ENCODE data around the gene CROCC2. TPM values are rescaled to one million over a fixed set of nuclear protein-coding genes. Genes with fewer than 3 reads are reported as not detected.

Gene CROCC2
- total and polyA plus RNA-seq, 7 donors: 0.01 TPM; not detected in 6

GRCh38 chr2:240966906-240967680 is 61.0 kb downstream of the CROCC2 start:
- 85 to 91% (median 85%) methylated on average over 31 to 32 of the region's 32 CpGs for WGBS, 3 donors
- H3K27me3 ChIP-seq (ENCODE audit: insufficient read depth in 3 of 3, low read length in 2 of 3): peaks cover 0 to 5% (median 1%) of the 10 kb centered on the region in 3 donors
- no peak for TF ChIP-seq CTCF (IDR thresholded peaks at IDR 0.05)
- H3K27ac ChIP-seq: no peak overlapping the region
- ATAC-seq: no peak
- no peaks in the 10 kb centered on the region for H3K9me3 ChIP-seq
- no peak overlapping the region for H3K4me3 ChIP-seq
- intact Hi-C loops (cut with DNase I): no loop called here
- no peaks in the 10 kb centered on the region for H3K4me1 ChIP-seq
- peak; percentile 12 to 32 for DNase-seq
- no peaks in the 10 kb centered on the region for H3K36me3 ChIP-seq (ENCODE audit: insufficient read depth in 1 of 2, low read depth in 1 of 2)

- no peaks in the 10 kb centered on the region for H3K9me3 ChIP-seq
- H3K4me1 ChIP-seq: peaks cover 3% of the 10 kb centered on the region
- no peak overlapping the region for H3K4me3 ChIP-seq
- intact Hi-C loops (cut with DNase I): no loop called here
- WGBS, 3 donors: 93 to 95% (median 93%) methylated on average over 32 to 34 of the region's 34 CpGs
- ATAC-seq: no peak
- DNase-seq: peak; percentile 10 to 35
- H3K27ac ChIP-seq: no peak overlapping the region
- H3K27me3 ChIP-seq (ENCODE audit: insufficient read depth in 3 of 3, low read length in 2 of 3): peaks cover 0 to 6% (median 1%) of the 10 kb centered on the region in 3 donors
- no peak for TF ChIP-seq CTCF (IDR thresholded peaks at IDR 0.05)
- no peaks in the 10 kb centered on the region for H3K36me3 ChIP-seq (ENCODE audit: insufficient read depth in 1 of 2, low read depth in 1 of 2)
Observed at GRCh38 chr2:240967681-240968621, 61.8 kb downstream of the CROCC2 start.

DNA sequence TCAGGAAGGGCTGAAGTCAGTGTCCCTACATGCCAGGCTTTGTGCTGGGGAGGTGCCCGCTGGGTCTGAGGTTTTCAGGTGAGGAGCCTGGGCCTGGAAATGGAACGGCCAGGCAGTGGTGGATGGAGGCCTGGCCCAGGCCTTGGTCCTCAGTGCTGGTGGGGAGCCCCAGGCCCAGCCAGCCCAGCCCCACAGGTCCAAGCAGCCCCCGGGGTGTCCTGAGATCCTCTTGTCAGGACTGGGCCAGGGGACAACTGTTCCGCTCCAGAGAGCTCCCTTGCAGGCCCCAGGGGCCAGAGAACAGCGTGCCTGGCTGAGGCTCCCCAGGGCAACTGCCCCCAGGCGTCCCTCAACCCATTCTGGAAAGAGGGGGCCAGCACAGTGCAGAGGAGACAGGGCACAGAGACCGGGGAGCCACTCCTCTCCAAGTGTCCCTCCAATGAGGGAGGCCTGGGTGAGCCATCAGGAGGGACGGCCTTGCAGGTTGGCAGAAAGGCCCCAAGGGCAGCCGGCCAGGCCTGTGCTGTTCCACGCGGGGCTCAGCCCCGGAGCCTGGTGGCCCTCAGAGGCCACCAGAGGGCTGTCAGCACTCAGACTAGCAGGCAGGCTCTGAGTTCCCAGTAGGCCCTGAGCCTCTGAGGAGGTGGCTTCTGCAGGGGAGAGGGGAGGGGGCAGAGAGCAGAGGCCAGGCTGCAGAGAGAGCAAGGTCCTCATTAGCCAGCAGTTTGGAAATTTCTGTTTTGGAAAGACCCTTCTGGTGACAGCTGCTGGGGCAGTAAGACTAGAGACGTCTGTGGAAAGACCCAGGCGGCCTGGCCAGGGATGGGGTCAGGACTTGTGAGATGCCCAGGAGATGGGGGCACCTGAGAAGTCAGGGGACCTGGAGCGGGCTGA is 62.8 kb downstream of the CROCC2 start:
- Histone ChIP-seq H3K36me3 (ENCODE audit: insufficient read depth in 1 of 2, low read depth in 1 of 2) (no peaks in the 10 kb centered on the region), H3K4me1 (peaks cover 6% of the 10 kb centered on the region), H3K27ac (no peak overlapping the region), H3K4me3 (no peak overlapping the region), H3K9me3 (no peaks in the 10 kb centered on the region), H3K27me3 (ENCODE audit: insufficient read depth in 3 of 3, low read length in 2 of 3) (peaks cover 0 to 11% (median 4%) of the 10 kb centered on the region in 3 donors)
- DNase-seq: peak; percentile 27 to 67
- 59 to 73% (median 69%) methylated on average over 15 of the region's 15 CpGs for WGBS, 3 donors
- intact Hi-C loops (cut with DNase I): no loop called here
- TF ChIP-seq CTCF (IDR thresholded peaks at IDR 0.05): no peak
- ATAC-seq: peak in 3 of 4 donors; percentile 32 to 78 (median 67)

DNA sequence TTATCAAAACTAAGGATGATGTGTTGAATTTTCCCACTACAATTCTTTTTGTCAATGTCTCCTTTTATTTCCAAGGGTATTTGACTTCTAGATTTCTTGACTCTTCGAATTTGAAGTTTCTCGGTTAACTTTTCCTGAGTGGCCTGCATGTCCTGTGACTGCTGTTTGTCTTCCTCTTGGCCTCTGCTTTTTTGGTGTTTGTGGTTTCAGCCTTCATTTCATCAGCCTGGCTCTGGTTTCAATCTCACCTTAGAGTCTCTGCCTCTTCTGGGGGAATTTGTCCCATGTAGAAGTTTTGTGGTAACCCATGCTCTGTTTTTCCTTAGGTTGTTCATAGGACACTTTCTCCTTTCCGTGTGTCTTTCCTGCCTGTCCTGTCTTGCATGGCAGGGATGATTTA is 64.0 kb downstream of the CROCC2 start:
- 91 to 99% (median 93%) methylated on average over 3 of the region's 3 CpGs for WGBS, 3 donors
- no peak for TF ChIP-seq CTCF (IDR thresholded peaks at IDR 0.05)
- DNase-seq (no peak), ATAC-seq (no peak)
- Histone ChIP-seq H3K36me3 (ENCODE audit: insufficient read depth in 1 of 2, low read depth in 1 of 2) (no peaks in the 10 kb centered on the region), H3K27ac (no peak overlapping the region), H3K9me3 (no peaks in the 10 kb centered on the region), H3K27me3 (ENCODE audit: insufficient read depth in 3 of 3, low read length in 2 of 3) (peaks cover 0 to 13% (median 4%) of the 10 kb centered on the region in 3 donors), H3K4me3 (no peak overlapping the region), H3K4me1 (peaks cover 6% of the 10 kb centered on the region)
- intact Hi-C loops (cut with DNase I): no loop called here

Measured in psoas muscle (tissue), 8 donors.